Thymus (tissue), 14 donors: ENCODE measurements around the gene LTBP2. TPM values are rescaled to one million over a fixed set of nuclear protein-coding genes. Genes with fewer than 3 reads are reported as not detected.
A peak's percentile ranks its signal among the peaks of the same experiment; 100 is the strongest.

Experiments used
- DNase-seq, 9 donors: peaks; one replicate each; pipeline ENCODE4 v3.0.0-alpha.2; 2013; ENCODE audit warnings: low spot score in 9 of 9, low read depth in 6 of 9, missing footprints in 1 of 9
- H3K27ac ChIP-seq, 2 donors: one replicate each; pipeline ENCODE4 v1.5.1; 2013; ENCODE audit warnings: control low read depth in 1 of 2, low read depth in 1 of 2, low read length in 1 of 2, mild to moderate bottlenecking in 1 of 2, moderate library complexity in 1 of 2
- H3K27me3 ChIP-seq, 2 donors: one replicate each; pipeline ENCODE4 v1.5.1; 2013; ENCODE audit warnings: low read length in 1 of 2; ENCODE audit not compliant: control insufficient read depth in 2 of 2, insufficient read depth in 1 of 2
- H3K36me3 ChIP-seq, 2 donors: one replicate each; pipeline ENCODE4 v1.5.1; 2013; ENCODE audit warnings: low read length in 1 of 2, mild to moderate bottlenecking in 1 of 2, moderate library complexity in 1 of 2; ENCODE audit not compliant: control insufficient read depth in 2 of 2, insufficient read depth in 2 of 2
- H3K4me1 ChIP-seq, 2 donors: one replicate each; pipeline ENCODE4 v1.5.1; 2013; ENCODE audit warnings: low read length in 2 of 2; ENCODE audit not compliant: control insufficient read depth in 2 of 2, insufficient read depth in 2 of 2
- H3K4me3 ChIP-seq, 2 donors: one replicate each; pipeline ENCODE4 v1.5.1; 2013; ENCODE audit warnings: low read length in 2 of 2, control low read depth in 1 of 2, mild to moderate bottlenecking in 1 of 2
- H3K9me3 ChIP-seq, 2 donors: one replicate each; pipeline ENCODE4 v1.5.1; 2013; ENCODE audit warnings: low read length in 1 of 2, mild to moderate bottlenecking in 1 of 2; ENCODE audit not compliant: control insufficient read depth in 2 of 2, insufficient read depth in 1 of 2
- WGBS: extraction: QIAGEN DNeasy Blood & Tissue Kit; methylation state at CpG from one replicate; pipeline ENCODE4 v1.1.7; 2013; 5-methylcytosine and 5-hydroxymethylcytosine counted together
- long read RNA-seq, 10 donors: transcript quantifications; one replicate each; lab custom pipeline, GENCODE V29; 2026
- polyA plus RNA-seq: library from polyadenylated mRNA; stranded (reverse); fragments of 200-250 nt; gene quantifications from one replicate; pipeline ENCODE4 v1.2.3, GENCODE V29; 2013
- total RNA-seq: library from RNA; stranded (reverse); fragments of 120-200 nt; gene quantifications from one replicate; pipeline ENCODE4 v1.2.4, GENCODE V29; 2013
- donor health status: healthy.

LTBP2 gene
- total RNA-seq (2.6 TPM), polyA plus RNA-seq (2.9 TPM)
- long read RNA-seq, donor 1: 0 reads
- long read RNA-seq, donor 2: 0 reads
- long read RNA-seq, donor 3, partial matches to known transcripts: 0 of 1 reads
- long read RNA-seq, donor 3, other reads (novel, unspliced or antisense): 0 of 1 reads
- long read RNA-seq, donor 4: 0 reads
- long read RNA-seq, donor 5: 0 reads
- long read RNA-seq, donor 6: 0 reads
- long read RNA-seq, donor 7: 0 reads
- long read RNA-seq, donor 8: 0 reads
- long read RNA-seq, donor 9: 0 reads
- long read RNA-seq, donor 10: 0 reads

DNA sequence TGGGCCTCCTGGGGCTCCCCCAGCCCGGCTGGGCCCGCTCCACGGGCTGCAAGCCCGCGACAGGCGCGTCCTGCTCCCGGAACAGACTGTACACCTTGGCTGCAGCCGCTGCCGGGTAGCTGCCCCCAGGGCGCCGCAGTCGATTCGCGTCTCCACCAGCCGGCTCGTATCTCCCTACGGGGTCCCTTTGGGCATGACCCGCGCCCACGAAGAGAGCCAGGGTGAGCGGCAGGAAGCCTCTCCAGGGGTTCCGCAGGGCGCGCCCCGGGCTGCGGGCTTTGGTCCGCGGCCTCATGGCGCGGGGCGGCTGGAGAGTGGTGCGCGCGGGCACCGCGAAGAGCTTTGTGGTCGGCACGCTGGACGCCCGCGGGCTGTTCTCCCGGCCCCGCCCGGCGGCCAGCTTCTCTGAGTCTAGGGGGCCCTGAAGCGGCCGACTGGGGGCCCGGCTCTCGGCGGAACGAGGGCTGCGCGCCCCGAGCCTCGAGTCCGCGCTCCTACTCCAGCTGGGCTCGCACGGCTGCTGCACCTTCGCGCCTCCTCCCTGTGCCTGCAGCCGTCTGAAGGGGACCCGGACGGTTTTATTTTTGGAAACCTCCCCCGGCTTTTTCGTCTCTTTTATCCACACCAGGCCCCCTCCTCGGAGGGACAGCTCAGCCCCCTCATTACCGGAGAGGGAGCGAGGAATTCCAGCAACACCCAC lies at the start of gene LTBP2:
TSS of gene LTBP2 (minus strand) at position 588 of the 700 bp plus-strand sequence. CDS start at position 295, 293 bp downstream.
- Histone ChIP-seq H3K4me3 (peak within 1 kb of the TSS; percentile 22 to 53), H3K36me3 (no peaks in the 10 kb centered on the region), H3K4me1 (peaks cover 14 to 22% of the 10 kb centered on the region in 2 donors), H3K27ac (no peak within 1 kb of the TSS), H3K9me3 (peaks cover 0 to 12% of the 10 kb centered on the region in 2 donors), H3K27me3 (peaks cover 36 to 53% of the 10 kb centered on the region in 2 donors)
- peak in 2 of 9 donors; percentile 8 to 39 for DNase-seq
- 2% methylated on average over 70 of the region's 70 CpGs for WGBS

GRCh38 chr14:74660863-74661262 lies 48.8 kb upstream of the LTBP2 start:
- H3K4me1 ChIP-seq: no peaks in the 10 kb centered on the region
- DNase-seq: no peak
- H3K9me3 ChIP-seq: no peaks in the 10 kb centered on the region
- no peaks in the 10 kb centered on the region for H3K27me3 ChIP-seq
- no peak overlapping the region for H3K4me3 ChIP-seq
- no peak overlapping the region for H3K27ac ChIP-seq
- H3K36me3 ChIP-seq: peaks cover 41 to 49% of the 10 kb centered on the region in 2 donors
- WGBS: 96% methylated on average over 5 of the region's 5 CpGs

DNA sequence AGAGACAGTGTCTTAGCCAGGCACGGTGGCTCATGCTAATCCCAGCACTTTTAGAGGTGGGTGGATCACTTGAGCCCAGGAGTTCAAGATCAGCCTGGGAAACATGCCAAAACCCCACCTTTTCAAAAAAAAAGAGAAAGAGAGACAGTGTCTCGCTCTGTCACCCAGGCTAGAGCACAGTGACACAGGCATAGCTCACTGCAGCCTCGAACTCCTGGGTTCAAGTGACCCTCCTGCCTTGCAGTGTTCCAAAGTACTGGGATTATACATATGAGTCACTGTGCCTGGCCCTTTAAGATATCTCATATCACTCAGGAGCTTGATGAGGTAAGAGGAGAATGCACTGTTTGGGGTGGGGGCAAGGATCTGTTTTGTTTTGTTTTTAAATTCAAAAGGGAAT lies 48.1 kb upstream of the LTBP2 start:
- WGBS: 95% methylated on average over 3 of the region's 3 CpGs
- no peaks in the 10 kb centered on the region for H3K27me3 ChIP-seq
- no peak overlapping the region for H3K27ac ChIP-seq
- no peaks in the 10 kb centered on the region for H3K9me3 ChIP-seq
- DNase-seq: no peak
- H3K4me3 ChIP-seq: no peak overlapping the region
- no peaks in the 10 kb centered on the region for H3K4me1 ChIP-seq
- peaks cover 41 to 45% of the 10 kb centered on the region in 2 donors for H3K36me3 ChIP-seq

DNA sequence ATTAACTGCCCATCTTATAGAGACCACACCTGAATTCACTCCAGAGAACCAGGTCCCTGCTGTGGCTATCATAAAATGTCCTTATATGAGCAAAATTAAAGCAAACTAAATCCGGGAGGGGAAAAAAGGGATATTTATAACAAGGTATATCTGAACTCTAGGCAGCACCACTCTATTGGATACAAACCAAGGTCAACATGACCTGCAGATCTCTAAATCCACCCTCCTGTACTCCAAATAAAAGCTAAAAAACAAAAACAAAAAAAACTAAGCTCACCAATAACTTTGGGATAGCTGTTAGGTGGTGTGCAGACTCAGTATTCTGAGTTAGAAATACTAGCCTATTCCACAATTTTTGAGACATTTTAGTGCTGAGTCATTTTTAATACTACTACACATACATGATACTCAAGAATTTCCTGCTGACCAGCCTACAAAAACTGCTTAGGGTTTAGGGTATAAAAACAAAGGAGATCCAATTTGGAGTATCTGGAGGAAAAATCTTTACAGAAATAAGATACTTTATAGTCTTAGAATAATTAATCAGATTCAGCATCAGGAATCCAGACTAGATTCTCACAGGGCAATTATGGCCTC lies 46.6 kb upstream of the LTBP2 start:
- H3K36me3 ChIP-seq: peaks cover 33 to 36% of the 10 kb centered on the region in 2 donors
- H3K27me3 ChIP-seq: no peaks in the 10 kb centered on the region
- no peaks in the 10 kb centered on the region for H3K9me3 ChIP-seq
- no peak for DNase-seq
- no peaks in the 10 kb centered on the region for H3K4me1 ChIP-seq
- H3K27ac ChIP-seq: no peak overlapping the region
- 100% methylated on average over 1 of the region's 1 CpG for WGBS
- H3K4me3 ChIP-seq: no peak overlapping the region

DNA sequence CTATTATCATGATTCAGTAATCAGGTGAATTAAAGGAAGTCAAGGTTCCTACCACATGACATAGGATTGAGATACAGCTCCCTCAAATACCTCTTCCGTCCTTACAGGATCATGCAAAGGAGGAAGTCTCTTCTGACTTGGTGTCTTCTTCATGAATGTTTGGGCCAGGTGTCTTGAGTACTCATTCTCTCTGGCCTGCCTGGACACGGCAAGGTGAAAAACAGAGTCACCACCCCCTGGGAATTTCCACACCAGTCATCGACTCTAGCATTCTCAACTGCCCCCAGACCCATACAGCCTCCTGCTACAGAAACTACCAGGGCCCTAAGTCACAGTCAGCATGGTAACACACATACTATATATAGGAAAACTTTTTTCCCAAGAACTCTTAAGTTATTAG lies 44.9 kb upstream of the LTBP2 start:
- Histone ChIP-seq H3K4me1 (no peaks in the 10 kb centered on the region), H3K9me3 (no peaks in the 10 kb centered on the region), H3K4me3 (no peak overlapping the region), H3K27ac (no peak overlapping the region), H3K36me3 (peaks cover 17 to 22% of the 10 kb centered on the region in 2 donors), H3K27me3 (no peaks in the 10 kb centered on the region)
- no peak for DNase-seq
- WGBS: 92% methylated on average over 3 of the region's 3 CpGs

DNA sequence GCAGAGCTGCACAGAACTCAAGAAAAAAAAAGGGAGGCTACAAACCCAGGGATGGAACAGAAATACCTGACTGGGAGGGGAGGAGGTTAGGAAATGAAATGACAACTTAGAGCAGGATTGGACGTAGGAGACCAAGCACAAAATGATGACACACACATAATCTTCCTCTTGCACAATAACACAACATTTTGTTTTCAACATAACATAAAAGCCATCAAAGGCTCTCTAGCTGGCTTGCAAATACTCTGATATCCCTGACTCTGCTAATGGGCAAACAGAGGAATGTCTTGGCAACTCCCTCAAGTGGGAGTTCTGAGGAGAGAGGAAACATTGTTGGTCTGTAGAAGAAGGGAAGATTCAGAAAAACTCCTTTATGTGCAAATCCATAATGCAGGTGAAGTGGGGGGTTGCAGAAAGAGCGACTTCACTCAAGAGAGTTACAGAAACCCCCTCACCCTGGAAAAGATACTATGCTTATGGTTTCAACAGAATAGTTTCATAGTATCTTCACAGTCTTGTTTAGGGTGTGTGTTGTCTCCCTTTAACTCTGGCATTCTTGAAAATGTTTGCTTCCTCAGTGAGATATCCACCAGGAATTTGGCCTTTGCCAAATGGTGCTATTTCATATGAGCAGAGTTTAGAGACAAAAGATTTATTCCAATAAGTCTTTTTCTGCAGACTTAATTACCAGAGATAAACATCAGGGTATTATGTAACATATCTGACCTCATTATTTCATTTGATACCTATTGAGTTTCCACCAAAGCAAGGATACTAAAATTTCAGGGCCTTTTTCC lies 43.8 kb upstream of the LTBP2 start:
- H3K27ac ChIP-seq: no peak overlapping the region
- 97% methylated on average over 2 of the region's 2 CpGs for WGBS
- H3K9me3 ChIP-seq: no peaks in the 10 kb centered on the region
- no peaks in the 10 kb centered on the region for H3K27me3 ChIP-seq
- peaks cover 7 to 11% of the 10 kb centered on the region in 2 donors for H3K36me3 ChIP-seq
- no peak overlapping the region for H3K4me3 ChIP-seq
- DNase-seq: no peak
- H3K4me1 ChIP-seq: no peaks in the 10 kb centered on the region

- Histone ChIP-seq H3K27me3 (no peaks in the 10 kb centered on the region), H3K4me3 (no peak overlapping the region), H3K4me1 (no peaks in the 10 kb centered on the region), H3K9me3 (no peaks in the 10 kb centered on the region), H3K27ac (no peak overlapping the region), H3K36me3 (peaks cover 0 to 5% of the 10 kb centered on the region in 2 donors)
- WGBS: 97% methylated on average over 3 of the region's 3 CpGs
- DNase-seq: no peak
These were observed 42.9 kb upstream of the LTBP2 start for GRCh38 chr14:74654931-74655330.

- Histone ChIP-seq H3K4me3 (no peak overlapping the region), H3K27me3 (no peaks in the 10 kb centered on the region), H3K4me1 (peaks cover 0 to 4% of the 10 kb centered on the region in 2 donors), H3K9me3 (no peaks in the 10 kb centered on the region), H3K27ac (no peak overlapping the region), H3K36me3 (peaks cover 0 to 5% of the 10 kb centered on the region in 2 donors)
- no peak for DNase-seq
- 89% methylated on average over 15 of the region's 15 CpGs for WGBS
These were observed 41.5 kb upstream of the LTBP2 start for GRCh38 chr14:74653386-74654138.
